ENCODE measurements around the gene ZNF213.

ZNF213 gene

DNA sequence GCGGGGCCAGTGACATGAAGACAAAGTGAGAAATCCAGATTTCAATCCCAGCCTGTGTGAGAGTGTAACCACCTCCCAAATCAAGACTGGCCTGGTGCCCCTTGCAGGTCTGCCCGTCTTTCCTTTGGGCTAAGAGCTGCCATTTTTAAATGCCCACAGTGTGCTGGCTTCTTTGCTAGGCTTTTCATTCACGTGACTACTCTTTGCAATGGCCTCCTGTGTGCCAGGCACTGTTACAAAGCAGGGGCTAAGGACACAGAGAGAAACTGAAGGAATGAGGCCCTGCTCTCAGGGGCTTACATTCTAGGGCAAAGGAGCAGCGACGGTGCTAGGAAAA lies 35.5 kb upstream of the ZNF213 start:
- H3K9me3 ChIP-seq (ENCODE audit: control insufficient read depth, insufficient read depth, low read depth, low read length), result no peaks in the 10 kb centered on the region
- TF ChIP-seq SP7 (tag by site-specific recombination; IDR thresholded peaks at IDR 0.05), result no peak
- no peak for TF ChIP-seq ZNF239 (tag by site-specific recombination; IDR thresholded peaks at IDR 0.05)
- TF ChIP-seq ZNF394 (tag by site-specific recombination; IDR thresholded peaks at IDR 0.05; ENCODE audit: borderline replicate concordance), result no peak
- TF ChIP-seq ZNF560 (tag by site-specific recombination; IDR thresholded peaks at IDR 0.05; ENCODE audit: borderline replicate concordance), result no peak
- TF ChIP-seq, protein P1, sequence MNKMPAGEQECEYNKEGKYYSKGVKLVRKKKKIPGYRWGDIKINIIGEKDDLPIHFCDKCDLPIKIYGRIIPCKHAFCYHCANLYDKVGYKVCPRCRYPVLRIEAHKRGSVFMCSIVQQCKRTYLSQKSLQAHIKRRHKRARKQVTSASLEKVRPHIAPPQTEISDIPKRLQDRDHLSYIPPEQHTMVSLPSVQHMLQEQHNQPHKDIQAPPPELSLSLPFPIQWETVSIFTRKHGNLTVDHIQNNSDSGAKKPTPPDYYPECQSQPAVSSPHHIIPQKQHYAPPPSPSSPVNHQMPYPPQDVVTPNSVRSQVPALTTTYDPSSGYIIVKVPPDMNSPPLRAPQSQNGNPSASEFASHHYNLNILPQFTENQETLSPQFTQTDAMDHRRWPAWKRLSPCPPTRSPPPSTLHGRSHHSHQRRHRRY (tag by site-specific recombination; IDR thresholded peaks at IDR 0.05), result no peak
- no peak for TF ChIP-seq GLIS2 (tag by site-specific recombination; IDR thresholded peaks at IDR 0.05)
- TF ChIP-seq ZNF341 (tag by site-specific recombination; IDR thresholded peaks at IDR 0.05; ENCODE audit: low read depth), result no peak
- TF ChIP-seq ZNF169 (tag by site-specific recombination; IDR thresholded peaks at IDR 0.05), result no peak
- TF ChIP-seq ZNF521 (tag by site-specific recombination; IDR thresholded peaks at IDR 0.05), result no peak
- TF ChIP-seq ZNF596 (tag by site-specific recombination; IDR thresholded peaks at IDR 0.05), result no peak
- no peak for TF ChIP-seq ZNF184 (tag by site-specific recombination; IDR thresholded peaks at IDR 0.05)
- TF ChIP-seq ZNF354C (tag by site-specific recombination; IDR thresholded peaks at IDR 0.05; ENCODE audit: borderline replicate concordance, low read depth), result no peak
- no peak for TF ChIP-seq ZNF214 (tag by site-specific recombination; IDR thresholded peaks at IDR 0.05; ENCODE audit: borderline replicate concordance)
- TF ChIP-seq ZNF211 (tag by site-specific recombination; IDR thresholded peaks at IDR 0.05; ENCODE audit: low read depth), result no peak
- TF ChIP-seq ZSCAN16 (tag by site-specific recombination; IDR thresholded peaks at IDR 0.05), result no peak
- no peak for TF ChIP-seq ZNF37A (tag by site-specific recombination; IDR thresholded peaks at IDR 0.05)
- TF ChIP-seq IKZF3 (tag by site-specific recombination; IDR thresholded peaks at IDR 0.05), result no peak
- TF ChIP-seq ZNF76 (tag by site-specific recombination; IDR thresholded peaks at IDR 0.05; ENCODE audit: borderline replicate concordance, low read depth), result no peak
- TF ChIP-seq, protein P2, sequence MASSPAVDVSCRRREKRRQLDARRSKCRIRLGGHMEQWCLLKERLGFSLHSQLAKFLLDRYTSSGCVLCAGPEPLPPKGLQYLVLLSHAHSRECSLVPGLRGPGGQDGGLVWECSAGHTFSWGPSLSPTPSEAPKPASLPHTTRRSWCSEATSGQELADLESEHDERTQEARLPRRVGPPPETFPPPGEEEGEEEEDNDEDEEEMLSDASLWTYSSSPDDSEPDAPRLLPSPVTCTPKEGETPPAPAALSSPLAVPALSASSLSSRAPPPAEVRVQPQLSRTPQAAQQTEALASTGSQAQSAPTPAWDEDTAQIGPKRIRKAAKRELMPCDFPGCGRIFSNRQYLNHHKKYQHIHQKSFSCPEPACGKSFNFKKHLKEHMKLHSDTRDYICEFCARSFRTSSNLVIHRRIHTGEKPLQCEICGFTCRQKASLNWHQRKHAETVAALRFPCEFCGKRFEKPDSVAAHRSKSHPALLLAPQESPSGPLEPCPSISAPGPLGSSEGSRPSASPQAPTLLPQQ (tag by site-specific recombination; IDR thresholded peaks at IDR 0.05), result no peak
- no peak for TF ChIP-seq TCF7L2 (IDR thresholded peaks at IDR 0.05; ENCODE audit: borderline replicate concordance, low read depth, low read length)
- CTCF ChIA-PET, result interaction anchor here (0.6 to 3.6 kb wide), 4 partner anchors 30 to 68 kb away, joined by 3 to 16 read pairs (median 4); no protein-coding TSS in a partner anchor
- H3K27ac ChIP-seq (ENCODE audit: extremely low read depth, low read depth, low read length), result no peak overlapping the region
- H3K4me3 ChIP-seq (ENCODE audit: low read depth, low read length), result no peak overlapping the region
- POLR2A ChIA-PET, result interaction anchor here (1.3 to 1.8 kb wide), 2 partner anchors 40 to 51 kb away, joined by 4 to 5 read pairs; no protein-coding TSS in a partner anchor
- no peaks in the 10 kb centered on the region for H3K36me3 ChIP-seq (ENCODE audit: control insufficient read depth in 2 of 2, insufficient read depth in 1 of 2, low read length in 2 of 2)
- peaks cover 3% of the 10 kb centered on the region for H3K4me1 ChIP-seq (ENCODE audit: control insufficient read depth, insufficient read depth, low read length)

DNA sequence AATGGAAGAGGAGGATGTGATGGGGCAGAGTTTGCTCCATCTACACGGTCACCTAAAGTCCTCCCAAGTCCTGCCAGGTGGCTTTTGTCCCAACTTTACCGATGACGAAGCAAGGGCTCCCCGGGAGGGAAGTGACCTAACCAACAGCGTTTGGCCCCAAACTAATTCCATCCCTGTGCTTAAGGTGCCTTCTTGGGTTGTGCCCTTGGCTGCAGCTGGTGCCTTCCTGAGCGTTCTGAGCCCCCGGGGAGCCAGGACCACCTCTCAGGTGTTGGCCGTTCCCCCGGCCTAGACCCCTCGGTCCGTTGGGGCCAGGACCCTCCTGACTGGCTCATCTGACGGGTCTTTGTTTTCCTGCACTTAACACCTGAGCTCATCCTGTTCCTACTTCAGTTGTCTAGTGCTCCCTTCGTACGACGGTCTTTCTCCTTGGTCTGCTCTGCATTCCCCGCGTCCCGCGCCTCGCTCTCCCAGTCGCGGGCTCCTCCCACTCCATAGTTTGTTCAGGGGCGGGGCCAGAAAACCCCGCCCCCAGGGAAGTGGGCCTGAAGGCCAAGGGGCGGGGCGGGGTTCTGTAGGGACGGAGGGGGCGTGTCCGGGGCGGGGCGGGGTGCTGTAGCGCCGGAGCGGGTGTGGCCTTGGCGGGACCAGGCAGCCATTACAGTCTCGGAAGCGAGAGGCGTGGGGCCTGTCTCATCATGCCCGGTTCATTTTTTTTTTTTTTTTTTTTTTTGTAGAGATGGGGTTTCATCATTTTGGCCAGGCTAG lies 34.9 kb upstream of the ZNF213 start:
- H3K4me3 ChIP-seq (ENCODE audit: low read depth, low read length), result no peak overlapping the region
- peaks cover 3% of the 10 kb centered on the region for H3K4me1 ChIP-seq (ENCODE audit: control insufficient read depth, insufficient read depth, low read length)
- no peaks in the 10 kb centered on the region for H3K9me3 ChIP-seq (ENCODE audit: control insufficient read depth, insufficient read depth, low read depth, low read length)
- ChIA-PET POLR2A (interaction anchor here (1.3 kb wide), 1 partner anchor 51 kb away, joined by 4 read pairs; no protein-coding TSS in a partner anchor), CTCF (interaction anchor here (0.8 to 3.6 kb wide), 2 partner anchors 29 to 41 kb away, joined by 3 to 16 read pairs; no protein-coding TSS in a partner anchor)
- no peak overlapping the region for H3K27ac ChIP-seq (ENCODE audit: extremely low read depth, low read depth, low read length)
- no peaks in the 10 kb centered on the region for H3K36me3 ChIP-seq (ENCODE audit: control insufficient read depth in 2 of 2, insufficient read depth in 1 of 2, low read length in 2 of 2)
- TF ChIP-seq IKZF3 (tag by site-specific recombination; IDR thresholded peaks at IDR 0.05) (peak; percentile 66; the same call in 1 of the 2 replicates), ZNF654 (tag by site-specific recombination; IDR thresholded peaks at IDR 0.05; ENCODE audit: low read depth) (no peak), ZNF660 (tag by site-specific recombination; IDR thresholded peaks at IDR 0.05) (no peak), ZBTB17 (tag by site-specific recombination; IDR thresholded peaks at IDR 0.05) (peak; percentile 88), SP3 (tag by site-specific recombination; IDR thresholded peaks at IDR 0.05) (peak; percentile 85), ZNF701 (tag by site-specific recombination; IDR thresholded peaks at IDR 0.05) (no peak), KLF1 (tag by site-specific recombination; IDR thresholded peaks at IDR 0.05) (peak; percentile 40), ZNF658 (tag by site-specific recombination; IDR thresholded peaks at IDR 0.05) (no peak), ZNF324 (tag by site-specific recombination; IDR thresholded peaks at IDR 0.05) (0 out of 2 replicates have a peak, but pooled peaks have one; percentile 18)
- TF ChIP-seq, protein P3, sequence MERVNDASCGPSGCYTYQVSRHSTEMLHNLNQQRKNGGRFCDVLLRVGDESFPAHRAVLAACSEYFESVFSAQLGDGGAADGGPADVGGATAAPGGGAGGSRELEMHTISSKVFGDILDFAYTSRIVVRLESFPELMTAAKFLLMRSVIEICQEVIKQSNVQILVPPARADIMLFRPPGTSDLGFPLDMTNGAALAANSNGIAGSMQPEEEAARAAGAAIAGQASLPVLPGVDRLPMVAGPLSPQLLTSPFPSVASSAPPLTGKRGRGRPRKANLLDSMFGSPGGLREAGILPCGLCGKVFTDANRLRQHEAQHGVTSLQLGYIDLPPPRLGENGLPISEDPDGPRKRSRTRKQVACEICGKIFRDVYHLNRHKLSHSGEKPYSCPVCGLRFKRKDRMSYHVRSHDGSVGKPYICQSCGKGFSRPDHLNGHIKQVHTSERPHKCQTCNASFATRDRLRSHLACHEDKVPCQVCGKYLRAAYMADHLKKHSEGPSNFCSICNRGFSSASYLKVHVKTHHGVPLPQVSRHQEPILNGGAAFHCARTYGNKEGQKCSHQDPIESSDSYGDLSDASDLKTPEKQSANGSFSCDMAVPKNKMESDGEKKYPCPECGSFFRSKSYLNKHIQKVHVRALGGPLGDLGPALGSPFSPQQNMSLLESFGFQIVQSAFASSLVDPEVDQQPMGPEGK (tag by site-specific recombination; IDR thresholded peaks at IDR 0.05), result peak; percentile 45; the same call in 1 of the 2 replicates
- TF ChIP-seq, protein P4, sequence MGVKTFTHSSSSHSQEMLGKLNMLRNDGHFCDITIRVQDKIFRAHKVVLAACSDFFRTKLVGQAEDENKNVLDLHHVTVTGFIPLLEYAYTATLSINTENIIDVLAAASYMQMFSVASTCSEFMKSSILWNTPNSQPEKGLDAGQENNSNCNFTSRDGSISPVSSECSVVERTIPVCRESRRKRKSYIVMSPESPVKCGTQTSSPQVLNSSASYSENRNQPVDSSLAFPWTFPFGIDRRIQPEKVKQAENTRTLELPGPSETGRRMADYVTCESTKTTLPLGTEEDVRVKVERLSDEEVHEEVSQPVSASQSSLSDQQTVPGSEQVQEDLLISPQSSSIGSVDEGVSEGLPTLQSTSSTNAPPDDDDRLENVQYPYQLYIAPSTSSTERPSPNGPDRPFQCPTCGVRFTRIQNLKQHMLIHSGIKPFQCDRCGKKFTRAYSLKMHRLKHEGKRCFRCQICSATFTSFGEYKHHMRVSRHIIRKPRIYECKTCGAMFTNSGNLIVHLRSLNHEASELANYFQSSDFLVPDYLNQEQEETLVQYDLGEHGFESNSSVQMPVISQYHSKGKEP (tag by site-specific recombination; IDR thresholded peaks at IDR 0.05), result no peak

All from HEK293 (cell line).